ENCODE measurements around the gene MEST. TPM values are rescaled to one million over a fixed set of nuclear protein-coding genes. Genes with fewer than 3 reads are reported as not detected.
A peak's percentile ranks its signal among the peaks of the same experiment; 100 is the strongest.

MEST gene
- polyA plus RNA-seq, 1 of the 3 experiments (the other 2 are of a cell fraction) = 36.7 TPM

DNA sequence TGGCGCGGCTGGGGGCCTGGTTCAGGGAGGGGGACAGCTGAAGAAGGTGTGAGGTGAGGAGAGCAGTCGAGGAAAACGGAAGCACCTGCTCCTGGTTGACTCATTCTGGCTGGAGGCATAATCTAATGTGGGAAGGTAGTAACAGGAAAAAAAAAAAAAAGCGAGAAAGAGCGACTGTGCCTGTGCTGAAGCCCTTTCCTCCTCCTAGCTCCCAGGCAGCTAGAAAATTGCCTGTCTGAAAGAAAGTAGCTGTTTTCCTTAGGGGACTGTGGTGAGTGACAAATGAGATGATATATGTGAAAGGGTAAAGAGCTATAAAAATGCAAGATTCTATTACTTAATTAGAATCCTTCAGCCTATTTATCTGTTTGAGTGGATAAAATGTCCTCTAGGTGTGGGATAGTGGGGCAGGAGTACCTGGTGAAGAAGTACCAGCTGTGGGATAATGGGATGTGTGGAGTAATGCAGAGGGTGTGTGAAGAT lies 4.9 kb upstream of the MEST start:
- no peaks in the 10 kb centered on the region for H3K9me3 ChIP-seq
- no peak overlapping the region for H3K27ac ChIP-seq (ENCODE audit: low read depth in 2 of 2, low read length in 1 of 2)
- no peak overlapping the region for H3K9ac ChIP-seq
- H4K20me1 ChIP-seq (ENCODE audit: insufficient read depth) = no peaks in the 10 kb centered on the region
- H3K79me2 ChIP-seq (ENCODE audit: insufficient read depth) = no peaks in the 10 kb centered on the region
- H3K4me3 ChIP-seq (ENCODE audit: low read depth in 2 of 2, low read length in 1 of 2) = no peak overlapping the region
- H3K4me1 ChIP-seq (ENCODE audit: control insufficient read depth in 1 of 2, insufficient read depth in 2 of 2, low read depth in 1 of 2, low read length in 1 of 2) = peaks cover 0 to 17% of the 10 kb centered on the region in 2 experiments
- TF ChIP-seq NFIC (IDR thresholded peaks at IDR 0.05; ENCODE audit: borderline replicate concordance) (no peak), FOXM1 (IDR thresholded peaks at IDR 0.05; ENCODE audit: low read depth) (no peak), USF1 (IDR thresholded peaks at IDR 0.05; ENCODE audit: borderline replicate concordance, low read depth) (no peak), GABPA (IDR thresholded peaks at IDR 0.05; ENCODE audit: low read depth) (no peak), POLR2AphosphoS5 (IDR thresholded peaks at IDR 0.05; ENCODE audit: low read depth, low read length) (no peak), MEF2A (IDR thresholded peaks at IDR 0.05; ENCODE audit: borderline replicate concordance, low read depth) (no peak), TAF1 (IDR thresholded peaks at IDR 0.05; ENCODE audit: borderline replicate concordance, low read depth, low read length) (no peak), MXI1 (IDR thresholded peaks at IDR 0.05; ENCODE audit: low read depth, low read length) (no peak), ELF1 (IDR thresholded peaks at IDR 0.05) (no peak), GATA2 (CRISPR knock-in tag; IDR thresholded peaks at IDR 0.05) (no peak), RXRA (IDR thresholded peaks at IDR 0.05; ENCODE audit: borderline replicate concordance, low read depth) (no peak), FOXJ3 (CRISPR knock-in tag; IDR thresholded peaks at IDR 0.05) (no peak)
- H3F3A ChIP-seq (replicated peaks; ENCODE audit: insufficient read depth) = peaks cover 23% of the 10 kb centered on the region
- CTCF ChIA-PET = interaction anchor here (0.6 to 1.4 kb wide), 2 partner anchors 209 to 844 kb away, joined by 3 read pairs; no protein-coding TSS in a partner anchor
- 86% methylated on average over 6 of the region's 6 CpGs for WGBS (ENCODE audit: low lambda C conversion rate)
- H3K4me2 ChIP-seq = no peak overlapping the region
- no peaks in the 10 kb centered on the region for H3K36me3 ChIP-seq (replicated peaks in 1 of 2; ENCODE audit: control insufficient read depth in 1 of 2, insufficient read depth in 2 of 2, low read length in 1 of 2)
- POLR2A ChIA-PET = no interaction called here
- no peaks in the 10 kb centered on the region for H3K27me3 ChIP-seq (ENCODE audit: insufficient read depth)
- H3K9me2 ChIP-seq = no peaks in the 10 kb centered on the region
- H2AFZ ChIP-seq (ENCODE audit: low read depth) = no peak overlapping the region
- DNase-seq = peak; percentile 30

DNA sequence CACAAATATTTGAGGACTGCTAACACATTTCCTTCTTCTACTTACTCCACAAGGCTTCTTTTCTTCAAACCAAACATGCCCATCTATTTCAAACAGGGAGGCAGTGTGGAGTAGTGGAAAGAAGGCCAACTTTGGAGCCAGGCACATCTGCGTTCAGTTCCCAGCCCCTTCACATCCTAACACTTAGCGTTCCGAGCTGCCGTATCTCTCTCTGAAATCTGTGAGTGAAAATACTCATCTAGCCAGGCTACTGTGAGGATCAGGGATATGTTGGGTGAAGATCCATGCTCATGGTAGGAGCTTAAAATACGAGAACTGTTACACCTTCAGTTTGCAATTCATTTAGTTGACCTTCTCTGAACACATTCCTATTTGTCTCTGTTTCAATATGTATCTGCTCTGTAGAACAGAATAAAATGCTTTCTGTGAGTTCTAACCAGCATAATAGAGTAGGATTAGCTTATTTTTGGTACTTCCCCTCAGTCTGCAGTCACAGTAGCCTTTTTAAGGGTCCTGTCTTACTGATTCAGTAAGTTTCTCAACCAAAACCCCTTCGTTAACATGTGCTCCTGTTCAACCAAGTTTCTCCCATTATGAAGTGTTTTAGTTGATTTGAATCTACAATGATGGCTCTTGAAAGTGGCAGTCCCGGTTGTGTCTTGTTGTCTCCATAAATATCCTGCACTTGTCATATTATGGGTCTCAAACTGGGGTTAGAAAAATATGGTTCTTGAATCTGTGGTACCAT lies 3.3 kb upstream of the MEST start:
- ChIA-PET POLR2A (no interaction called here), CTCF (interaction anchor here (0.6 to 1.6 kb wide), 4 partner anchors 14 to 245 kb away, joined by 3 read pairs; no protein-coding TSS in a partner anchor)
- peak; percentile 27 for DNase-seq
- Histone ChIP-seq H3K27ac (ENCODE audit: low read depth in 2 of 2, low read length in 1 of 2) (peak overlapping the region; percentile 48 to 87; a peak in 3 of 4 replicates), H3K4me1 (ENCODE audit: control insufficient read depth in 1 of 2, insufficient read depth in 2 of 2, low read depth in 1 of 2, low read length in 1 of 2) (peaks cover 5 to 17% of the 10 kb centered on the region in 2 experiments), H3F3A (replicated peaks; ENCODE audit: insufficient read depth) (peaks cover 18% of the 10 kb centered on the region), H3K4me2 (peak overlapping the region; percentile 50), H4K20me1 (ENCODE audit: insufficient read depth) (no peaks in the 10 kb centered on the region), H3K4me3 (ENCODE audit: low read depth in 2 of 2, low read length in 1 of 2) (no peak overlapping the region), H3K79me2 (ENCODE audit: insufficient read depth) (no peaks in the 10 kb centered on the region), H3K9me3 (no peaks in the 10 kb centered on the region), H3K36me3 (replicated peaks in 1 of 2; ENCODE audit: control insufficient read depth in 1 of 2, insufficient read depth in 2 of 2, low read length in 1 of 2) (no peaks in the 10 kb centered on the region), H3K9ac (no peak overlapping the region), H2AFZ (ENCODE audit: low read depth) (peak overlapping the region; percentile 1; the same call in 1 of the 2 replicates), H3K27me3 (ENCODE audit: insufficient read depth) (no peaks in the 10 kb centered on the region), H3K9me2 (no peaks in the 10 kb centered on the region)
- TF ChIP-seq, protein P1, sequence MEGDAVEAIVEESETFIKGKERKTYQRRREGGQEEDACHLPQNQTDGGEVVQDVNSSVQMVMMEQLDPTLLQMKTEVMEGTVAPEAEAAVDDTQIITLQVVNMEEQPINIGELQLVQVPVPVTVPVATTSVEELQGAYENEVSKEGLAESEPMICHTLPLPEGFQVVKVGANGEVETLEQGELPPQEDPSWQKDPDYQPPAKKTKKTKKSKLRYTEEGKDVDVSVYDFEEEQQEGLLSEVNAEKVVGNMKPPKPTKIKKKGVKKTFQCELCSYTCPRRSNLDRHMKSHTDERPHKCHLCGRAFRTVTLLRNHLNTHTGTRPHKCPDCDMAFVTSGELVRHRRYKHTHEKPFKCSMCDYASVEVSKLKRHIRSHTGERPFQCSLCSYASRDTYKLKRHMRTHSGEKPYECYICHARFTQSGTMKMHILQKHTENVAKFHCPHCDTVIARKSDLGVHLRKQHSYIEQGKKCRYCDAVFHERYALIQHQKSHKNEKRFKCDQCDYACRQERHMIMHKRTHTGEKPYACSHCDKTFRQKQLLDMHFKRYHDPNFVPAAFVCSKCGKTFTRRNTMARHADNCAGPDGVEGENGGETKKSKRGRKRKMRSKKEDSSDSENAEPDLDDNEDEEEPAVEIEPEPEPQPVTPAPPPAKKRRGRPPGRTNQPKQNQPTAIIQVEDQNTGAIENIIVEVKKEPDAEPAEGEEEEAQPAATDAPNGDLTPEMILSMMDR (IDR thresholded peaks at IDR 0.05) = no peak
- 0 out of 2 replicates have a peak, but pooled peaks have one; percentile 49 for TF ChIP-seq MEF2A (IDR thresholded peaks at IDR 0.05; ENCODE audit: borderline replicate concordance, low read depth)
- 74% methylated on average over 7 of the region's 7 CpGs for WGBS (ENCODE audit: low lambda C conversion rate)

Data from SK-N-SH (cell line).